ENCODE data around the gene ZNF75A. TPM values are rescaled to one million over a fixed set of nuclear protein-coding genes. Genes with fewer than 3 reads are reported as not detected.

The ZNF75A gene
- total and polyA plus RNA-seq, 9 of the 15 experiments (the other 6 are each of a cell fraction or from before 2014, with no cell fraction given), result 7.2 to 24.5 (median 17.1) TPM

- CTCF ChIA-PET (ENCODE audit: low intra/inter-chr PET ratio), result no interaction called here
- Histone ChIP-seq H3K27ac (ENCODE audit: extremely low read depth, low read depth, low read length) (no peak overlapping the region), H3K79me2 (ENCODE audit: control insufficient read depth, insufficient read depth, low read length) (no peaks in the 10 kb centered on the region), H2AFZ (ENCODE audit: low read depth, low read length) (no peak overlapping the region), H3K9me1 (ENCODE audit: control insufficient read depth, insufficient read depth, low read length) (no peaks in the 10 kb centered on the region), H3K4me3 (no peak overlapping the region), H3K36me3 (ENCODE audit: control insufficient read depth, insufficient read depth, low read length) (no peaks in the 10 kb centered on the region), H3K9ac (ENCODE audit: insufficient read depth in 1 of 2, low read depth in 2 of 2, low read length in 2 of 2) (no peak overlapping the region), H3K4me2 (ENCODE audit: insufficient read depth, low read length) (no peak overlapping the region), H3K4me1 (replicated peaks in 1 of 2; ENCODE audit: control insufficient read depth in 2 of 2, insufficient read depth in 2 of 2, low read length in 2 of 2) (no peaks in the 10 kb centered on the region; a peak in 1 of 5 replicates), H3K9me3 (replicated peaks; ENCODE audit: control insufficient read depth, insufficient read depth, low read depth, low read length) (no peaks in the 10 kb centered on the region), H4K20me1 (replicated peaks; ENCODE audit: control insufficient read depth, insufficient read depth, low read length) (no peaks in the 10 kb centered on the region), H3K27me3 (ENCODE audit: control insufficient read depth in 2 of 2, insufficient read depth in 2 of 2, low read length in 2 of 2) (peaks cover 4 to 5% of the 10 kb centered on the region in 2 experiments; a peak in 3 of 5 replicates)
- WGBS (ENCODE audit: insufficient coverage, low coverage, missing lambda C conversion rate), result 0% methylated on average over 2 of the region's 2 CpGs
- FAIRE-seq (no peak), DNase-seq (ENCODE audit: extremely low read depth in 1 of 4, low spot score in 3 of 4) (peak in 1 of 4 experiments; percentile 1), ATAC-seq (no peak)
- intact Hi-C loops (cut with micrococcal nuclease) (no loop called here), in situ Hi-C loops (cut with MboI) (no loop called here)
- no TSS peak for BruUV-seq (replicated peaks)
- POLR2A ChIA-PET, result interaction anchor here (0.7 kb wide), 1 partner anchor 16 kb away, joined by 5 read pairs; no protein-coding TSS in a partner anchor
- TF ChIP-seq FUS (optimal IDR thresholded peaks at IDR 0.05; ENCODE audit: low read depth, low read length), result no peak
- no peak for TF ChIP-seq ZNF699 (CRISPR knock-in tag; IDR thresholded peaks at IDR 0.05; ENCODE audit: insufficient replicate concordance)
- no peak for TF ChIP-seq RBM15 (IDR thresholded peaks at IDR 0.05; ENCODE audit: insufficient read depth, low read length)
- no peak for TF ChIP-seq SMARCA4 (IDR thresholded peaks at IDR 0.05)
- no peak for TF ChIP-seq RCOR1 (IDR thresholded peaks at IDR 0.05; ENCODE audit: borderline replicate concordance in 1 of 2, low read depth in 2 of 2, low read length in 2 of 2)
- TF ChIP-seq ZNF197 (CRISPR knock-in tag; IDR thresholded peaks at IDR 0.05; ENCODE audit: low read depth), result no peak
- no peak for TF ChIP-seq ZNF24 (IDR thresholded peaks at IDR 0.05)
- no peak for TF ChIP-seq XRCC4 (IDR thresholded peaks at IDR 0.05; ENCODE audit: extremely low read depth, insufficient read depth, insufficient read length)
- TF ChIP-seq ASH1L (IDR thresholded peaks at IDR 0.05; ENCODE audit: borderline replicate concordance, low read depth, partially characterized antibody), result no peak
- TF ChIP-seq BCLAF1 (IDR thresholded peaks at IDR 0.05; ENCODE audit: borderline replicate concordance in 1 of 2, control insufficient read depth in 1 of 2, low read depth in 2 of 2, low read length in 1 of 2), result no peak
- TF ChIP-seq THAP7 (CRISPR knock-in tag; IDR thresholded peaks at IDR 0.05), result no peak
- TF ChIP-seq TCF7 (IDR thresholded peaks at IDR 0.05; ENCODE audit: borderline replicate concordance), result no peak
- TF ChIP-seq ZBTB11 (CRISPR knock-in tag; IDR thresholded peaks at IDR 0.05), result no peak
These were observed 23.3 kb downstream of the ZNF75A start for GRCh38 chr16:3328643-3329042.
